ENCODE results near the gene F12. TPM values are rescaled to one million over a fixed set of nuclear protein-coding genes. Genes with fewer than 3 reads are reported as not detected.
"Not testable (repeated sequence)": the region's sequence is repeated elsewhere in the genome, so short reads cannot be mapped to it uniquely, and the experiment has no call there.

Gene F12
- total RNA-seq, 2 donors from 2014 or later = 0.95 to 2.9 TPM

GRCh38 chr5:177425196-177425800 is 15.9 kb upstream of the F12 start:
- Mint-ChIP-seq H3K27me3 (ENCODE audit: insufficient read depth) (peaks cover 9% of the 10 kb centered on the region), H3K36me3 (ENCODE audit: low read depth) (peaks cover under 1% of the 10 kb centered on the region), H3K4me3 (peak overlapping the region; percentile 74), H3K9me3 (no peaks in the 10 kb centered on the region), H3K4me1 (peaks cover 22% of the 10 kb centered on the region), H3K27ac (peak overlapping the region; percentile 98)
- Histone ChIP-seq H3K27ac (ENCODE audit: low read depth, low read length) (peak overlapping the region; percentile 87), H3K4me1 (ENCODE audit: control insufficient read depth, insufficient read depth, low read length) (no peaks in the 10 kb centered on the region), H3K36me3 (ENCODE audit: control insufficient read depth, insufficient read depth, low read length) (no peaks in the 10 kb centered on the region), H3K27me3 (ENCODE audit: control insufficient read depth, insufficient read depth, low read length, poor library complexity, severe bottlenecking) (no peaks in the 10 kb centered on the region), H3K9me3 (ENCODE audit: control insufficient read depth, low read length) (no peaks in the 10 kb centered on the region), H3K4me3 (ENCODE audit: low read length) (peak overlapping the region; percentile 83), H3K9ac (ENCODE audit: extremely low read depth, low read length, poor library complexity, severe bottlenecking) (peak overlapping the region; percentile 57)
- 49 to 63% methylated on average over 13 of the region's 13 CpGs for WGBS, 2 experiments (ENCODE audit: insufficient coverage in 1 of 2, insufficient read length in 1 of 2)
- TF ChIP-seq CTCF (conservative IDR thresholded peaks at IDR 0.05) = no peak
- no peak for DNase-seq

GRCh38 chr5:177423671-177424070 is 14.3 kb upstream of the F12 start:
- Histone ChIP-seq H3K27ac (ENCODE audit: low read depth, low read length) (no peak overlapping the region), H3K9me3 (ENCODE audit: control insufficient read depth, low read length) (no peaks in the 10 kb centered on the region), H3K4me1 (ENCODE audit: control insufficient read depth, insufficient read depth, low read length) (no peaks in the 10 kb centered on the region), H3K4me3 (ENCODE audit: low read length) (no peak overlapping the region), H3K36me3 (ENCODE audit: control insufficient read depth, insufficient read depth, low read length) (no peaks in the 10 kb centered on the region), H3K27me3 (ENCODE audit: control insufficient read depth, insufficient read depth, low read length, poor library complexity, severe bottlenecking) (no peaks in the 10 kb centered on the region), H3K9ac (ENCODE audit: extremely low read depth, low read length, poor library complexity, severe bottlenecking) (no peak overlapping the region)
- Mint-ChIP-seq H3K4me1 (peaks cover 23% of the 10 kb centered on the region), H3K4me3 (no peak overlapping the region), H3K9me3 (no peaks in the 10 kb centered on the region), H3K36me3 (ENCODE audit: low read depth) (no peaks in the 10 kb centered on the region), H3K27me3 (ENCODE audit: insufficient read depth) (peaks cover 9% of the 10 kb centered on the region), H3K27ac (no peak overlapping the region)
- no peak for DNase-seq
- WGBS, 2 experiments (ENCODE audit: insufficient coverage in 1 of 2, insufficient read length in 1 of 2) = 87 to 93% methylated on average over 2 of the region's 2 CpGs
- TF ChIP-seq CTCF (conservative IDR thresholded peaks at IDR 0.05) = no peak

GRCh38 chr5:177421062-177421798 is 11.9 kb upstream of the F12 start:
- H3K4me3 ChIP-seq (ENCODE audit: low read length) = no peak overlapping the region
- H3K9me3 ChIP-seq (ENCODE audit: control insufficient read depth, low read length) = no peaks in the 10 kb centered on the region
- Mint-ChIP-seq H3K27ac (no peak overlapping the region), H3K36me3 (ENCODE audit: low read depth) (no peaks in the 10 kb centered on the region), H3K4me1 (peaks cover 16% of the 10 kb centered on the region), H3K27me3 (ENCODE audit: insufficient read depth) (peaks cover 13% of the 10 kb centered on the region), H3K4me3 (no peak overlapping the region), H3K9me3 (no peaks in the 10 kb centered on the region)
- H3K36me3 ChIP-seq (ENCODE audit: control insufficient read depth, insufficient read depth, low read length) = no peaks in the 10 kb centered on the region
- no peak for TF ChIP-seq CTCF (conservative IDR thresholded peaks at IDR 0.05)
- H3K27ac ChIP-seq (ENCODE audit: low read depth, low read length) = no peak overlapping the region
- 93 to 97% methylated on average over 3 to 6 of the region's 6 CpGs for WGBS, 2 experiments (ENCODE audit: insufficient coverage in 1 of 2, insufficient read length in 1 of 2)
- no peaks in the 10 kb centered on the region for H3K27me3 ChIP-seq (ENCODE audit: control insufficient read depth, insufficient read depth, low read length, poor library complexity, severe bottlenecking)
- DNase-seq = no peak
- H3K4me1 ChIP-seq (ENCODE audit: control insufficient read depth, insufficient read depth, low read length) = no peaks in the 10 kb centered on the region
- H3K9ac ChIP-seq (ENCODE audit: extremely low read depth, low read length, poor library complexity, severe bottlenecking) = no peak overlapping the region

GRCh38 chr5:177420472-177420871 is 11.1 kb upstream of the F12 start:
- H3K4me3 Mint-ChIP-seq; H3K9me3 Mint-ChIP-seq; H3K9me3 ChIP-seq (ENCODE audit: control insufficient read depth, low read length); DNase-seq; H3K27me3 ChIP-seq (ENCODE audit: control insufficient read depth, insufficient read depth, low read length, poor library complexity, severe bottlenecking); H3K27ac Mint-ChIP-seq; H3K4me3 ChIP-seq (ENCODE audit: low read length); H3K27ac ChIP-seq (ENCODE audit: low read depth, low read length); H3K36me3 ChIP-seq (ENCODE audit: control insufficient read depth, insufficient read depth, low read length); H3K9ac ChIP-seq (ENCODE audit: extremely low read depth, low read length, poor library complexity, severe bottlenecking); H3K4me1 ChIP-seq (ENCODE audit: control insufficient read depth, insufficient read depth, low read length); H3K36me3 Mint-ChIP-seq (ENCODE audit: low read depth): not testable (repeated sequence)
- H3K4me1 Mint-ChIP-seq = peaks cover 15% of the 10 kb centered on the region
- peaks cover 13% of the 10 kb centered on the region for H3K27me3 Mint-ChIP-seq (ENCODE audit: insufficient read depth)
- 85 to 97% methylated on average over 5 to 7 of the region's 7 CpGs for WGBS, 2 experiments (ENCODE audit: insufficient coverage in 1 of 2, insufficient read length in 1 of 2)
